WI38 (cell line): ENCODE measurements around the gene SCUBE3.

ENCODE experiments used
- H3K4me3 ChIP-seq: 2 replicates; pipeline ENCODE4 v1.5.1; 2011; ENCODE audit warnings: low read depth, mild to moderate bottlenecking, control low read depth, low read length
- TF ChIP-seq, protein P1 (sequence below): IDR thresholded peaks from 2 replicates; pipeline ENCODE4 v1.5.1; 2012; ENCODE audit warnings: low read depth, mild to moderate bottlenecking, control low read depth, low read length

The SCUBE3 gene

GRCh38 chr6:35168461-35168861 is 45.3 kb upstream of the SCUBE3 start:
- TF ChIP-seq, protein P1, sequence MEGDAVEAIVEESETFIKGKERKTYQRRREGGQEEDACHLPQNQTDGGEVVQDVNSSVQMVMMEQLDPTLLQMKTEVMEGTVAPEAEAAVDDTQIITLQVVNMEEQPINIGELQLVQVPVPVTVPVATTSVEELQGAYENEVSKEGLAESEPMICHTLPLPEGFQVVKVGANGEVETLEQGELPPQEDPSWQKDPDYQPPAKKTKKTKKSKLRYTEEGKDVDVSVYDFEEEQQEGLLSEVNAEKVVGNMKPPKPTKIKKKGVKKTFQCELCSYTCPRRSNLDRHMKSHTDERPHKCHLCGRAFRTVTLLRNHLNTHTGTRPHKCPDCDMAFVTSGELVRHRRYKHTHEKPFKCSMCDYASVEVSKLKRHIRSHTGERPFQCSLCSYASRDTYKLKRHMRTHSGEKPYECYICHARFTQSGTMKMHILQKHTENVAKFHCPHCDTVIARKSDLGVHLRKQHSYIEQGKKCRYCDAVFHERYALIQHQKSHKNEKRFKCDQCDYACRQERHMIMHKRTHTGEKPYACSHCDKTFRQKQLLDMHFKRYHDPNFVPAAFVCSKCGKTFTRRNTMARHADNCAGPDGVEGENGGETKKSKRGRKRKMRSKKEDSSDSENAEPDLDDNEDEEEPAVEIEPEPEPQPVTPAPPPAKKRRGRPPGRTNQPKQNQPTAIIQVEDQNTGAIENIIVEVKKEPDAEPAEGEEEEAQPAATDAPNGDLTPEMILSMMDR, result no peak
- H3K4me3 ChIP-seq, result no peak overlapping the region

GRCh38 chr6:35170166-35170565 is 43.6 kb upstream of the SCUBE3 start:
- TF ChIP-seq, protein P1, result no peak
- H3K4me3 ChIP-seq, result no peak overlapping the region

GRCh38 chr6:35170891-35171290 is 42.9 kb upstream of the SCUBE3 start:
- TF ChIP-seq, protein P1, result no peak

DNA sequence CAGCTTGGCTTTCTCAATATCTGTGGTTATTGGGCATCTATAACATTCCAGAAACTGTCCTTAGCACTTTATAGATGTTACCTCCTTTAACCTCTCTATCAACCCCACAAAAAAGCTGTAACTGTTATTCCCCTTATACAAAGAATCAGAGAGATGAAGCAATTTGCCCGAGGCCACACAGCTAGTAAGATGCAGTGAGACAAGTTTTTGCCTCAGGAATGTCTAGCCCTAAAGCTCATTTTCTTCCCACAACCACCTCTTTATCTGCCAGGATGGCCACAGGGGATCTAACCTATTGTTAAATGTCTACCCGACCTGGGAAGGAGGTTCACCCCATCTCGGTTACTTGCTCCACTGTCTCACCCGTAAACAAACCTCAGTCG is 40.7 kb upstream of the SCUBE3 start:
- TF ChIP-seq, protein P1, result no peak
- H3K4me3 ChIP-seq, result no peak overlapping the region

More at GRCh38 chr6:35170891-35171290, 42.9 kb upstream of the SCUBE3 start:
- H3K4me3 ChIP-seq, result no peak overlapping the region

- TF ChIP-seq, protein P1, result no peak
- no peak overlapping the region for H3K4me3 ChIP-seq
Measured at GRCh38 chr6:35173427-35174087, 40.2 kb upstream of the SCUBE3 start.

DNA sequence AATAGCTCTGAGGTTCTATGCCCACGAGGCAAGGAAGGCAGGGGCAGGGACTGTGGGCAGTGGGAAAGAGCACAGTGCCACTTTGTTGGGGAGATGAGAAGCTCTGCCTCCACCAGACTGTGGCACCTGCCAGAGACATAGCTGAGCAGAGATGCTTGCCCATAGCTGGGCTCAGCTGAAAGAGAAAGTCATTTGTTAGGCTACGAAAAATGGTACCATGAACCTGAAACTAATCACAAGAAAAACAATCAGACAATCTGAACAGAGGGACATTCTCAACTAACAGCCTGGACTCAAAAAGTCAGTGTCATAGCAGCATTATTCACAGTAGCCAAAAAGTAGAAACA is 39.7 kb upstream of the SCUBE3 start:
- H3K4me3 ChIP-seq, result no peak overlapping the region
- TF ChIP-seq, protein P1, result no peak

DNA sequence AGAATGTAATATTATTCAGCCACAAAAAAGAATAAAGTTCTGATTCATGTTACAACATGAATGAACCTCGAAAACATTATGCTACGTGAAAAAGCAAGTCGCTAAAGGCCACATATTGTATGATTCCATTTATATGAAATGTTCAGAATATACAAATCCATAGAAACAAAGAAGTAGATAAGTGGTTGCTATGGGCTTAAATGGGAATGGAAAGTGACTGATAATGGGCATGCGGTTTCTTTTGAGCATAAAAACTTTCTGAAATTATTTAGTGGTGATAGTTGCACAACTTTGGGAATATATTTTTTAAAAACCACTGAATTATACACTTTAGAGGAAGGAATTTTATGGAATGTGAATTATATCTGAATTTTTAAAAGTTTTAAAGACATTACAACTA is 39.3 kb upstream of the SCUBE3 start:
- TF ChIP-seq, protein P1, result no peak
- H3K4me3 ChIP-seq, result no peak overlapping the region
